PFSK-1 (cell line): ENCODE data around the gene MNX1.

Experiments
- POLR2AphosphoS5 ChIP-seq: IDR thresholded peaks from 2 replicates; pipeline ENCODE4 v1.6.1; 2012; ENCODE audit warnings: low read depth, mild to moderate bottlenecking, control low read depth, low read length, moderate library complexity
- TAF1 ChIP-seq: IDR thresholded peaks from 2 replicates; pipeline ENCODE4 v1.6.1; 2012; ENCODE audit warnings: low read length, control low read depth, borderline replicate concordance; ENCODE audit not compliant: insufficient read depth
- TF ChIP-seq, protein P1 (sequence below), 2 experiments: IDR thresholded peaks; 2 replicates each; pipeline versions ENCODE4 v1.6.1 to v1.8.0; 2011 to 2012; ENCODE audit warnings: low read depth in 2 of 2, low read length in 2 of 2, control low read depth in 1 of 2, inconsistent platforms in 1 of 2, mild to moderate bottlenecking in 1 of 2, moderate library complexity in 1 of 2; ENCODE audit not compliant: insufficient read depth in 1 of 2

DNA sequence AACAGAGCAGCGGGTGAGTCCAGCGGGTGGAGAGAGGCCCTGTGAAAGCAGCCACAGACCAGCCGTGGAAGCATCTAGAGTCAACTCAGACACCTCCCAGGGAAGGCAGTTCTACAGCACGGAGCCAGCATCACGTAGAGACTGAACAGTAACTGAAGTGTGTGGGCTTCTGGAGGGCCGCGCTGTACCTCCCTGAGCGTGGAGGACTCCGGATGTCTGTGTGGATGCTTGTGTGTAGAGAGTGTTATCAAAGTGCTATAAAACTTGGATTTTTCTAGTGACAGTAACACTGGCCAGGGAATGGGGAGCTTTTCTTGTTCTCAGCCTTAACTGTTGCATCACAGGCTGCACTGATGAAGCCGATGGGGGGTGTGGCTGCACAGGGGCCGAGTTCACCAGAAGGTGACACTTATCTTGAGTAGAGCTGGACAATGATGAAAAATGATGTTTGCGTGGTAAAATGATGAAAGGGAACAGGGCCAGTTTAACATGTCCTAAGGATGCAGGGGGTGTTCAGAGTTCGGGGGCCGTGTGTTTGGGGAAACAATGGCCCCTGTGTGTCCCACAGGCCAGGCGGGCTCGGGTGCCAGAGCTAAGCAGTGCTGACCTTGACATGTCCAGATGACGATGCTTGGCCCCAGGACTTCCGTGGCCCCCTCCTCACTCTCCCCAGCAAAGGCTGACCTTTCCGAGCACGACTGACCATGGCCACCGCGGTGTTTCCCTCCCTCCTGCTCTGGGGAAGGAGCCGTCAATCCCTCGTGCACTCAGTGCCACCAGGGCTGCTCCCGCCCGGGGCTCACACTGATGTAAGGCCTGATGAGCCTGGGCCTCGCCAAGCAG lies 21.9 kb downstream of the MNX1 start:
- TF ChIP-seq, protein P1, sequence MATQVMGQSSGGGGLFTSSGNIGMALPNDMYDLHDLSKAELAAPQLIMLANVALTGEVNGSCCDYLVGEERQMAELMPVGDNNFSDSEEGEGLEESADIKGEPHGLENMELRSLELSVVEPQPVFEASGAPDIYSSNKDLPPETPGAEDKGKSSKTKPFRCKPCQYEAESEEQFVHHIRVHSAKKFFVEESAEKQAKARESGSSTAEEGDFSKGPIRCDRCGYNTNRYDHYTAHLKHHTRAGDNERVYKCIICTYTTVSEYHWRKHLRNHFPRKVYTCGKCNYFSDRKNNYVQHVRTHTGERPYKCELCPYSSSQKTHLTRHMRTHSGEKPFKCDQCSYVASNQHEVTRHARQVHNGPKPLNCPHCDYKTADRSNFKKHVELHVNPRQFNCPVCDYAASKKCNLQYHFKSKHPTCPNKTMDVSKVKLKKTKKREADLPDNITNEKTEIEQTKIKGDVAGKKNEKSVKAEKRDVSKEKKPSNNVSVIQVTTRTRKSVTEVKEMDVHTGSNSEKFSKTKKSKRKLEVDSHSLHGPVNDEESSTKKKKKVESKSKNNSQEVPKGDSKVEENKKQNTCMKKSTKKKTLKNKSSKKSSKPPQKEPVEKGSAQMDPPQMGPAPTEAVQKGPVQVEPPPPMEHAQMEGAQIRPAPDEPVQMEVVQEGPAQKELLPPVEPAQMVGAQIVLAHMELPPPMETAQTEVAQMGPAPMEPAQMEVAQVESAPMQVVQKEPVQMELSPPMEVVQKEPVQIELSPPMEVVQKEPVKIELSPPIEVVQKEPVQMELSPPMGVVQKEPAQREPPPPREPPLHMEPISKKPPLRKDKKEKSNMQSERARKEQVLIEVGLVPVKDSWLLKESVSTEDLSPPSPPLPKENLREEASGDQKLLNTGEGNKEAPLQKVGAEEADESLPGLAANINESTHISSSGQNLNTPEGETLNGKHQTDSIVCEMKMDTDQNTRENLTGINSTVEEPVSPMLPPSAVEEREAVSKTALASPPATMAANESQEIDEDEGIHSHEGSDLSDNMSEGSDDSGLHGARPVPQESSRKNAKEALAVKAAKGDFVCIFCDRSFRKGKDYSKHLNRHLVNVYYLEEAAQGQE (IDR thresholded peaks at IDR 0.05; ENCODE audit: insufficient read depth in 1 of 2, low read depth in 2 of 2, low read length in 2 of 2) = no peak
- TF ChIP-seq POLR2AphosphoS5 = no peak
- TF ChIP-seq TAF1 = no peak
